Nephron progenitor cell (in vitro differentiated cells): ENCODE results near the gene GRPEL2.

ENCODE experiments used
- DNase-seq: peaks from one replicate; pipeline ENCODE4 v3.0.0; 2021
- H3K27ac Mint-ChIP-seq: 2 replicates; pipeline ENCODE4 v1.8.0; 2021; ENCODE audit warnings: mild to moderate bottlenecking, moderate library complexity, mixed read lengths
- H3K27me3 Mint-ChIP-seq: 2 replicates; pipeline ENCODE4 v1.8.0; 2021; ENCODE audit warnings: mild to moderate bottlenecking, low read depth, mixed read lengths; ENCODE audit not compliant: poor library complexity
- H3K36me3 Mint-ChIP-seq: 2 replicates; pipeline ENCODE4 v1.8.0; 2021; ENCODE audit warnings: low read depth, mixed read lengths
- H3K4me1 Mint-ChIP-seq: 2 replicates; pipeline ENCODE4 v1.8.0; 2021; ENCODE audit warnings: mixed read lengths
- H3K4me3 Mint-ChIP-seq: 2 replicates; pipeline ENCODE4 v1.8.0; 2021; ENCODE audit warnings: mild to moderate bottlenecking, moderate library complexity, mixed read lengths
- H3K9me3 Mint-ChIP-seq: 2 replicates; pipeline ENCODE4 v1.8.0; 2021; ENCODE audit warnings: mild to moderate bottlenecking, moderate library complexity, mixed read lengths
- CTCF ChIP-seq: fragments of 200-600 bp; sonication (generic); IDR thresholded peaks from 2 replicates; pipeline ENCODE4 v1.5.0; 2021; ENCODE audit warnings: antibody characterized with exemption

The GRPEL2 gene

GRCh38 chr5:149300441-149300840 is 44.9 kb upstream of the GRPEL2 start:
- Mint-ChIP-seq H3K27me3 (no peaks in the 10 kb centered on the region), H3K4me3 (no peak overlapping the region), H3K27ac (no peak overlapping the region), H3K4me1 (peaks cover 41% of the 10 kb centered on the region), H3K9me3 (no peaks in the 10 kb centered on the region), H3K36me3 (no peaks in the 10 kb centered on the region)
- no peak for TF ChIP-seq CTCF
- DNase-seq, result no peak

- Mint-ChIP-seq H3K4me3 (no peak overlapping the region), H3K4me1 (peaks cover 43% of the 10 kb centered on the region), H3K36me3 (no peaks in the 10 kb centered on the region), H3K27ac (no peak overlapping the region), H3K27me3 (no peaks in the 10 kb centered on the region), H3K9me3 (no peaks in the 10 kb centered on the region)
- DNase-seq, result no peak
- TF ChIP-seq CTCF, result no peak
Measured at GRCh38 chr5:149301049-149301743, 44.1 kb upstream of the GRPEL2 start.

GRCh38 chr5:149301744-149302380 is 43.4 kb upstream of the GRPEL2 start:
- H3K4me3 Mint-ChIP-seq, result no peak overlapping the region
- TF ChIP-seq CTCF, result no peak
- H3K27ac Mint-ChIP-seq, result no peak overlapping the region
- DNase-seq, result no peak
- H3K4me1 Mint-ChIP-seq, result peaks cover 37% of the 10 kb centered on the region
- H3K27me3 Mint-ChIP-seq, result no peaks in the 10 kb centered on the region
- no peaks in the 10 kb centered on the region for H3K36me3 Mint-ChIP-seq
- H3K9me3 Mint-ChIP-seq, result no peaks in the 10 kb centered on the region

- TF ChIP-seq CTCF, result no peak
- no peaks in the 10 kb centered on the region for H3K36me3 Mint-ChIP-seq
- H3K4me3 Mint-ChIP-seq, result no peak overlapping the region
- no peak overlapping the region for H3K27ac Mint-ChIP-seq
- DNase-seq, result no peak
- no peaks in the 10 kb centered on the region for H3K27me3 Mint-ChIP-seq
- no peaks in the 10 kb centered on the region for H3K9me3 Mint-ChIP-seq
- H3K4me1 Mint-ChIP-seq, result peaks cover 30% of the 10 kb centered on the region
Measured at GRCh38 chr5:149302641-149303040, 42.7 kb upstream of the GRPEL2 start.

- no peaks in the 10 kb centered on the region for H3K27me3 Mint-ChIP-seq
- H3K9me3 Mint-ChIP-seq, result no peaks in the 10 kb centered on the region
Measured at GRCh38 chr5:149303210-149303609, 42.1 kb upstream of the GRPEL2 start.

More at GRCh38 chr5:149303210-149303609, 42.1 kb upstream of the GRPEL2 start:
- DNase-seq, result no peak
- Mint-ChIP-seq H3K36me3 (no peaks in the 10 kb centered on the region), H3K4me1 (peaks cover 24% of the 10 kb centered on the region), H3K4me3 (no peak overlapping the region), H3K27ac (no peak overlapping the region)
- TF ChIP-seq CTCF, result no peak
